GM12874 (cell line): ENCODE measurements around the gene PDE8A.

Experiments
- TF ChIP-seq, protein P1 (sequence below): IDR thresholded peaks from 2 replicates; pipeline ENCODE4 v1.5.1; 2011; ENCODE audit warnings: low read depth, mild to moderate bottlenecking, control low read depth, low read length, moderate library complexity; ENCODE audit not compliant: insufficient read depth

The PDE8A gene

DNA sequence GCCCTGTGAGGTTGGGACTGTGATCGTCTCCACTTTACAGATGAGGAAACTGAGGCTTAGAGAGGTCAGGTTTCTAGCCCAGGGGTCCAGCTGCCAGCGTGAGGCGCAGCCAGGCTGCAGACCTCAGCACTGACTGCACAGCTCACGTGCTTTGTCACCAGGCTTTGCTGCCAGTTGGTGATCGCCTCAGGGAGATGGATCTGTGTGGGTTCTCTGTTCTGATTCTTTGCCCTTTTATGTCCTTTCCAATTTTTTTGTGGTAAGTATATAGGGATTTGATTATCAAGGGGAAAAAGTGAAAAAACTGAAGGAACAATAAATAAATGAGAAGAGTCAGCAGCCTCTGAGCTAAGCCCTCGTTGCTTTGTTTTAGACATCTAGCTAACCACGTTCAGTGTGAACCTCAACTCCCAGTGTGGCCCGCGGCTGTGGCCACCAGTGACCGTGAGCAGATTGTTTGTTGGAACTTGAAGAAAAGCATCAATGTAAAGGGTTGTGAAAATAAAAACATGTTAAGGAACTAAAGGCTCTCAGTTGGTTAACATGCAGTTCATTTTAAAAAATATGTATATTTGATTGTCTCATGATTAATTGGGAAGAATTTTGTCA, 117.6 kb downstream of the PDE8A start:
- TF ChIP-seq, protein P1, sequence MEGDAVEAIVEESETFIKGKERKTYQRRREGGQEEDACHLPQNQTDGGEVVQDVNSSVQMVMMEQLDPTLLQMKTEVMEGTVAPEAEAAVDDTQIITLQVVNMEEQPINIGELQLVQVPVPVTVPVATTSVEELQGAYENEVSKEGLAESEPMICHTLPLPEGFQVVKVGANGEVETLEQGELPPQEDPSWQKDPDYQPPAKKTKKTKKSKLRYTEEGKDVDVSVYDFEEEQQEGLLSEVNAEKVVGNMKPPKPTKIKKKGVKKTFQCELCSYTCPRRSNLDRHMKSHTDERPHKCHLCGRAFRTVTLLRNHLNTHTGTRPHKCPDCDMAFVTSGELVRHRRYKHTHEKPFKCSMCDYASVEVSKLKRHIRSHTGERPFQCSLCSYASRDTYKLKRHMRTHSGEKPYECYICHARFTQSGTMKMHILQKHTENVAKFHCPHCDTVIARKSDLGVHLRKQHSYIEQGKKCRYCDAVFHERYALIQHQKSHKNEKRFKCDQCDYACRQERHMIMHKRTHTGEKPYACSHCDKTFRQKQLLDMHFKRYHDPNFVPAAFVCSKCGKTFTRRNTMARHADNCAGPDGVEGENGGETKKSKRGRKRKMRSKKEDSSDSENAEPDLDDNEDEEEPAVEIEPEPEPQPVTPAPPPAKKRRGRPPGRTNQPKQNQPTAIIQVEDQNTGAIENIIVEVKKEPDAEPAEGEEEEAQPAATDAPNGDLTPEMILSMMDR = no peak

DNA sequence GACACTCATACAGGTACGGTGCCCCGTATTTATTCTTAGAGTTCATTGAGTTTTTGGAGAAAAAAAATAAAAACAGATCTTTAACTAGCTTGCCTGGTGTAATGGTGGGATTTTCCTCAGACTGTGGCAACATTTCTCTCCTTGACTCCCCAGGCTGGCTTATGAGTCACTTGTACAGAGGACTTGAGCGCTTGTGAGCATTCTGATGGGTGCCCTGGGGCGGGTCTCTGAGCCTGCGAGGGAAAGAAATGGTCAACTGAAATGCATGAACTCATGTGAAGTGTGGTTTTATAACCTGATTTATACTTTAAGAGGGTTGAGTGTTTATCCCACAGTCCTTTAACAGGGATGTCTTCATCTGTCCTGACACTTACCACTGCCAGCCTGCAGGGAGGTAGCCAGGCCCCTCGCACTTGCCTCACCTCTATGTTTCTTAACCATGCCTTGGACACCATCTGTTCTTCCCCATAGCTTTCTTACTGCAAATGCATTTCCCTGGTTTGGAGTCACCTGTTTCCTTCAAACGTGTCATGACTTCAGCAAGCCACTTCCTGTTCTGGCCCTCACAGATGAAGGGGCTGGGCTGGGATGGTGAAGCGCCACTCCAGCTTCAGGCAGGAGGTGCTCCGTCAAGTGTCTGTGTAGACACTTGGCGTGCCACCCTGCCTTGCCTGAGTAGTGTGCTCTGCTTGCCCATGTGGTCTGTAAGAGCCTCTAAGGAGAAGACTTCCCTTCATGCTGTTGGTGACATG, 118.7 kb downstream of the PDE8A start:
- TF ChIP-seq, protein P1 = no peak

DNA sequence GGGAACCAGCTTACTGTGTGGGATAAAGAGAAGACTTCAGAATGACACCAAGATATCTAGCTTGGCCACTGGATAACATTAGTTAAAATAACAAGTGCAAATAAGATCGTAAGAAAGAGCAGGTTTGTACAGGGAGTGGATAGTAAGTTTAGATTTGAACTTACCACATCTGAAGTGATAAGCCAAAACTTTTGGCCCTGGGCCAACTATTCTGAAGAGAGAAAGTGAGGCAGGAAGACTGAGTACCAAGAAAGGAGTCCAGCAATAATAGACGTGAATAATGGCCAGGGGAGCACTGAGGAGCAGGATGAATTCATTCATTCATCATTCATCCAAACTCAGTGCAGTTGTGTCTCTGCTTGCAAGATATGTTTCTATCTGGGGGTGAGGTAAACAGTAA, 122.9 kb downstream of the PDE8A start:
- TF ChIP-seq, protein P1 = no peak

DNA sequence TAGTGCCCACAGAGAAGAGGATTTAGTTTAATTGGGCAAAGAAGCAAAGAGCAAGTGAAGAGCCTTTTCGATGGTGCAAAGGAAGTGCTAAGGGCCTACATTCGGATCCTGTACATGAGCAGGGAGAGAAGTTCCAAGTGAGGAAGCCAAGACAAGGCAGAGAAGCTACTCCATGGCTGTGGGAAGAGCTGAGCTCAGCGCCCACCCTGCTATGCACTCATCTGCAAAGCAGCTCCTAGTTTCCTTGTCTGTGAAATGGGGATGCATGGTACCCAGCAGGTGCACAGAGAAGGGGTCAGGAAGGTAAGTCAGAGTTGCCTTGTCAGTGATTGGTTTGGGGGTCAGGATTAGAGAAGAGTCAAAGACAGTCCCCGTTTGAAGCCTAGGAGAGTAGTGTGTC, 126.5 kb downstream of the PDE8A start:
- TF ChIP-seq, protein P1 = no peak

DNA sequence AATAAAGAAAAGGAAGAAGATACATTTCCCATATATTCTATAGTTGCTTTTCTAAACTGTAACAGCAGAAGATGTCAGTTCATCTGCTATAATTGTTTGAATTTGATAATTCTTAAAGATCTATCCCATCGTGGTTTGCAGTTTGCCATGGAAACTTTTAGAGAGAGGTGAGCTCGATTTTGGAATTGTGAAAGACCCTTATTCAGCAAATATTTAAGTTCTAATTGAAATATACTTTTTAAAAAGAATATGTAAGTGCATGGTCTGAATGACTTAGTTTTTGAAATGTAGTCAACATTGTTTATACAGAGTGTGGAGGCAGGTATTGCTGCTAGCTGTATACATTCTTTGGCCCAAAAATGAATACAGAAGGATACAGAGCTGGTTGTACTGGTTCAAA, 127.7 kb downstream of the PDE8A start:
- TF ChIP-seq, protein P1 = no peak

DNA sequence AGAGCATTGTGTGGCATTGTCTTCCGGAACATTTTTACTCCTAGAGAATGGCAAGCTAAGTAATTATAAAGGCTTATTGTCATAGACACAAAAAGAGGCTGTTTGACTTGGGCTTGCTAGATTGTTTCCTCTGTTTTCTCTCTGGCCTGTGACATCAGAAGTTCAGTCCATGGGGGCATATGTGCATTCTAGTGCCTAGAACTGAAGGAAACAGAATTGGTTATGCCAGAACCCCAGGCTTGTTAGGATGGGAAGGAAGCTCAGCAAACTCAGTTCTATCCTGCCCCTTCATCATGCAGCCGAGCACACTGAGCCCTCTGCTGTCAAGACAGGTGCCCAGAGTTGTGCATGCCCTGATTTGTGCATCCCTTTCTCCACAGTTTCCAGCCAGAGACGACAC, 131.3 kb downstream of the PDE8A start:
- TF ChIP-seq, protein P1 = no peak

DNA sequence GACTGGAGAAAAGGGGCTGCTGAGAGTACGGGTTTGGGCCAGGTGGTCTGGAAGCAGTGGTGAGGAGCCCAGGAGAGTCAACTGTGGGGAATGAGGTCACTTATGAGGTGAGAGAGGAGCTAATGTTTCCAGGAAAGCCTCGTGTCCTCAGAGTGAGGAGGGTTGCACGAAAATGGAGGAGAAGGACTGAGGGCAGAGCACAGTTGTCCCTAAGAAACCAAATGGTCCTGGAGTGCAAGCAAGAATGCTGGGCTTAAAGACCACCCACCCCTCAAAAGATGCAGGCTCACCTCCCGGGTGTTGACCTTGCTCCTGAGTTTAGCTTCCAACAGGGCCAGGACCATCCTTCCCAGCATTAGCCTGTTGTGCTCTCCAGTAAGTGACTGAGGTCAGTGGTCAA, 133.2 kb downstream of the PDE8A start:
- TF ChIP-seq, protein P1 = no peak
